HFFc6 (cell line): ENCODE data around the gene MUCL1. TPM values are rescaled to one million over a fixed set of nuclear protein-coding genes. Genes with fewer than 3 reads are reported as not detected.

Experiments used
- DNase-seq: peaks from one replicate; pipeline ENCODE4 v3.0.0-alpha.2; 2018
- H3K27ac Mint-ChIP-seq: 2 replicates; pipeline ENCODE4 v1.8.0; 2020; ENCODE audit warnings: mild to moderate bottlenecking, mixed read lengths
- H3K27me3 Mint-ChIP-seq: 2 replicates; pipeline ENCODE4 v1.8.0; 2021; ENCODE audit warnings: mild to moderate bottlenecking, moderate library complexity, mixed read lengths; ENCODE audit not compliant: insufficient read depth
- H3K36me3 Mint-ChIP-seq: 2 replicates; pipeline ENCODE4 v1.8.0; 2021; ENCODE audit warnings: low read depth, mixed read lengths
- H3K4me1 Mint-ChIP-seq: 2 replicates; pipeline ENCODE4 v1.8.0; 2020; ENCODE audit warnings: low read depth, mixed read lengths
- H3K4me3 Mint-ChIP-seq: 2 replicates; pipeline ENCODE4 v1.8.0; 2020; ENCODE audit warnings: mild to moderate bottlenecking, moderate library complexity, mixed read lengths
- H3K9me3 Mint-ChIP-seq: 2 replicates; pipeline ENCODE4 v1.8.0; 2020; ENCODE audit warnings: mild to moderate bottlenecking, mixed read lengths
- CTCF ChIP-seq: fragments of 200-600 bp; sonication (generic); IDR thresholded peaks from 2 replicates; pipeline ENCODE4 v1.5.0; 2021; ENCODE audit warnings: antibody characterized with exemption, mild to moderate bottlenecking
- total RNA-seq, 6 experiments: library from RNA; stranded (reverse); fragmentation: NEBNext Ultra II Directional; extraction: Animal tissue kit (Norgen Biotek cat#: 25700); gene quantifications; 2 replicates in 1 of 6; 3 replicates in 5 of 6; pipeline ENCODE4 v1.2.3, GENCODE V29; 2021

MUCL1 gene
- total RNA-seq, 6 experiments from 2014 or later = not detected

- no peak for DNase-seq
- Mint-ChIP-seq H3K4me1 (no peaks in the 10 kb centered on the region), H3K36me3 (no peaks in the 10 kb centered on the region), H3K27ac (no peak overlapping the region), H3K27me3 (peaks cover under 1% of the 10 kb centered on the region; the same call in 1 of the 2 replicates), H3K9me3 (no peaks in the 10 kb centered on the region), H3K4me3 (no peak overlapping the region)
- no peak for TF ChIP-seq CTCF
These were observed 7.6 kb downstream of the MUCL1 start for GRCh38 chr12:54861927-54862326.

GRCh38 chr12:54863948-54864618 is 9.8 kb downstream of the MUCL1 start:
- Mint-ChIP-seq H3K27ac (no peak overlapping the region), H3K4me1 (no peaks in the 10 kb centered on the region), H3K9me3 (no peaks in the 10 kb centered on the region), H3K4me3 (no peak overlapping the region), H3K27me3 (no peaks in the 10 kb centered on the region), H3K36me3 (no peaks in the 10 kb centered on the region)
- DNase-seq = no peak
- no peak for TF ChIP-seq CTCF

- Mint-ChIP-seq H3K36me3 (no peaks in the 10 kb centered on the region), H3K27me3 (no peaks in the 10 kb centered on the region)
These were observed 11.5 kb downstream of the MUCL1 start for GRCh38 chr12:54865683-54866324.

DNA sequence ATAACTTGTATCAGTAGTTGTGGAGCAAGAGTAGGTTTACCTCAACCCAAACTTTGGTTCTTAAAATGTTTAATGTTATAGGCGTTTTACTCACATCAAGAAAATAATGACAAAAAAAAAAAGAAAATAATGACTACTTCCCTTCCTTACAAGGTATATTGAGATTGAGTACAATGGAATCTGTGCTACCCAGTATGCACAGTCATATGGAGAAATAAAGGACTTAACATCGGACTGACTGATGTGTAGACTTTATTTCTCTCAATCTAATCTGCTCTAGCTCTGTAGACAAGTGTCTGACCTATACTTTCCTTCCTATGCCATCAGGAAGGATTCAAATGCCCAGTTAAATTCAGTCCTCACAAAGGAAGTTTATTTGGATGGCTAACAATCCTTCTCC is 14.4 kb downstream of the MUCL1 start:
- no peak overlapping the region for H3K27ac Mint-ChIP-seq
- H3K36me3 Mint-ChIP-seq = no peaks in the 10 kb centered on the region
- no peaks in the 10 kb centered on the region for H3K27me3 Mint-ChIP-seq
- H3K4me3 Mint-ChIP-seq = no peak overlapping the region
- no peak for DNase-seq
- H3K4me1 Mint-ChIP-seq = no peaks in the 10 kb centered on the region
- TF ChIP-seq CTCF = no peak
- no peaks in the 10 kb centered on the region for H3K9me3 Mint-ChIP-seq

More at GRCh38 chr12:54865683-54866324, 11.5 kb downstream of the MUCL1 start:
- DNase-seq = no peak
- H3K27ac Mint-ChIP-seq = no peak overlapping the region
- no peaks in the 10 kb centered on the region for H3K4me1 Mint-ChIP-seq
- H3K9me3 Mint-ChIP-seq = no peaks in the 10 kb centered on the region
- no peak for TF ChIP-seq CTCF
- no peak overlapping the region for H3K4me3 Mint-ChIP-seq

DNA sequence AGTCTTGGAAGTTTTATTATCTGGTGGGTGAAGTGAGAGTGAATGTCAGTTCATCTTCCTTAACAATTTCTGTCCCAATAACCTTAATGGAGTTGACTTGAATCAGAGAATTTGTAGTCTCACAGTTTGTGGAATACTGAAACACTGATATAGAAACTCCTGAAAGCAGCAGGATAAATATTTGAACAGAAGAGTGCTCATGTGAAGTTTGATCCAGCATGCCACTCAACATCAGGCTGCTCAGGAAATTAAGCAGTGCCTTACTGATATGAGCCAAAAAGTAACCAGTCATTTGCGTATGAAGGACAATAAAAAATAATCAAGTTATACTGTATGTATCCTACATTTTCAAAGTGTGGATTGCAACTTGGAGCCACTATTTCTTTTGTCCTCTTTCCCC is 15.7 kb downstream of the MUCL1 start:
- H3K27ac Mint-ChIP-seq = no peak overlapping the region
- no peak for DNase-seq
- H3K36me3 Mint-ChIP-seq = no peaks in the 10 kb centered on the region
- H3K4me1 Mint-ChIP-seq = no peaks in the 10 kb centered on the region
- TF ChIP-seq CTCF = no peak
- H3K9me3 Mint-ChIP-seq = no peaks in the 10 kb centered on the region
- H3K27me3 Mint-ChIP-seq = no peaks in the 10 kb centered on the region
- H3K4me3 Mint-ChIP-seq = no peak overlapping the region
